ENCODE results near the gene IQSEC3. TPM values are rescaled to one million over a fixed set of nuclear protein-coding genes. Genes with fewer than 3 reads are reported as not detected.
"Not testable (repeated sequence)": the region's sequence is repeated elsewhere in the genome, so short reads cannot be mapped to it uniquely, and the experiment has no call there.

IQSEC3 gene
- total RNA-seq, 1 experiment from 2014 or later, result 0.06 TPM

DNA sequence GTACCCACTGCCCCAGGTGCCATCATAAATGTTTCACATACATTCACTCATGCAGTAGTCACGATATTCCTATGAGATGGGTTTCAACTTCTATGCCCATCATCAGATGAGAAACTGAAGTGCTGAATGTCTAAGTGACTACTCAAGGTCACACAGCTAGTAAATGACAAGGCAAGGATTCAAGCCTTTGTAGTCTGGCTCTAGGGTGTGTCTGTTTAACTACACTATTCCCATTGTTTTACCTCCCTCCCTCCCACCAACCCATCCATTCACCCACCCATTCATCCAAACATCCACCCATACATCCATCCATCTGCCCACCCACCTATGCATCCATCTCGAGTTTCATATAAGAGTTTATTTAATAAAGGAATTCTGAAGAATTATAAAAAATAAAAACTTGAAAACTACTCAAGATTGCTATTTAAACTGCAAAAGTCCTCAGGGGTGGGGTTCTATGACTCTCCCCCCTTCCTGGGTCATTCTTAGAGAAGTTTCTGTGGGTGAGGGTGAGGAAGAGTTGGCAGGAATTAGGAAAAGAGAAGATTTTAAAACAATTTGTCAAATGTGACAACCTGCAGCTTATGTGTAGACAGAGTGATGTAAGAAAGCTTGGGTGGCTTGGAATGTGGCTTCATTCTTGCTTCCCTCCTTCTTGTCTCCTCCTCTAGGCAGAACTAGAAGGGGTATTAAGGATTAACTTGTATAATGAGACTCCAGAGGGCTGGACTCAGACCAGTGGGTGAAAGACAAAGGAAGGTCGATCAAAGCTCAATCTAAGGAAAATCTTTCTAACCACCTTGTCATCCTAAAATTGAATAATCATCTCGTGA lies 13.4 kb upstream of the IQSEC3 start:
- DNase-seq (ENCODE audit: low read depth), result not testable (repeated sequence)

- no peak for DNase-seq (ENCODE audit: low read depth)
These were observed 12.5 kb upstream of the IQSEC3 start for GRCh38 chr12:53735-54730.

- no peak for DNase-seq (ENCODE audit: low read depth)
These were observed 11.6 kb upstream of the IQSEC3 start for GRCh38 chr12:54750-55535.

DNA sequence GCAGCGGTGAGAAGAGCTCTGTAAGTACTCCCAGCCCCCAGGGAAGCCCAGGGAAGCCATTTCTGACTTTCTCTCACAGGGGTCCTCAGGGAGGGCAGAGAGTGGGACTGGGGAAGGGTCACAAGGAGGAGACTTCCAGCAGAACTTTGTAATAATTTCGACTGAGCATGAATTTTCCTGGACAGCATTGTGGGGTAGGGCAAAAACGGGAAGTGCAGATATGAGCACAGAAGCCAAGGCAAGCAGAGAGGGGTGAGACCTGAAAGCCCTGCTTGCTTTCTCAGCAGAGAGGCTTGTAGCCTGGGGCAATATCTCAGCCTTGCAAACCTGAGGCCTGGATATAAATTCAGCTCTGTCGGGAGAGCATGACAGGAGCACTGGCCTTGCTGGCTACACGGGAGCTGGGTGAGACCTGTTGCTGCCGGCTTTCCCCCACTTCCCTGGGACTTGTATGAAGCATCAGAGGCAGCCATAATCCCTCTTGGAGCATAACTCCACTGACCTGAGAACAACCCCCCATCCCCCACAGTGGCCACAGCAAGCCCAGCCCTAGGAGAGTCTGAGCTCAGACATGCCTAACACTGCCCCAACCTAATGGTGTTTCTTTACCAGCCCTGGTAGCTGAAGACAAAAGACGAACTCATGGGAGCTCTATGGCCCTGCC lies 9.8 kb upstream of the IQSEC3 start:
- DNase-seq (ENCODE audit: low read depth), result no peak

DNA sequence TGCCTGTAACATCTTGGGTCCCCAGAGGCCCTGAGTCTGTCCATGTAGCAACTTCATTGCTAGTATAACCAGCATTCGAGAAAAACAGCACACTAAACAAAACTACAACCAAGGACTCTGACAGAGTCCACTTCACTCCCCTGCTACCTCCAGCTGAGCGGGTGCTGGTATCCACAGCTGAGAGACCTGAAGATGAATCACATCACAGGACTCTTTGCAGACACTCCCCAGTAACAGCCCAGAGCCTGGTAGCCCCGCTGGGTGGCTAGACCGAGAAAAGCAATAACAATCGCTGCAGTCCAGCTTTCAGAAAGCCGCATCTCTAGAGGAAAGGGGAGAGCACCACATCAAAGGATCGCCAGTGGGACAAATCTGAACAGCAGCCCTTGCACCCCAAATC lies 9.0 kb upstream of the IQSEC3 start:
- DNase-seq (ENCODE audit: low read depth), result no peak

GRCh38 chr12:58832-59231 lies 7.7 kb upstream of the IQSEC3 start:
- no peak for DNase-seq (ENCODE audit: low read depth)

- not testable (repeated sequence) for DNase-seq (ENCODE audit: low read depth)
These were observed 4.7 kb upstream of the IQSEC3 start for GRCh38 chr12:61845-62244.

DNA sequence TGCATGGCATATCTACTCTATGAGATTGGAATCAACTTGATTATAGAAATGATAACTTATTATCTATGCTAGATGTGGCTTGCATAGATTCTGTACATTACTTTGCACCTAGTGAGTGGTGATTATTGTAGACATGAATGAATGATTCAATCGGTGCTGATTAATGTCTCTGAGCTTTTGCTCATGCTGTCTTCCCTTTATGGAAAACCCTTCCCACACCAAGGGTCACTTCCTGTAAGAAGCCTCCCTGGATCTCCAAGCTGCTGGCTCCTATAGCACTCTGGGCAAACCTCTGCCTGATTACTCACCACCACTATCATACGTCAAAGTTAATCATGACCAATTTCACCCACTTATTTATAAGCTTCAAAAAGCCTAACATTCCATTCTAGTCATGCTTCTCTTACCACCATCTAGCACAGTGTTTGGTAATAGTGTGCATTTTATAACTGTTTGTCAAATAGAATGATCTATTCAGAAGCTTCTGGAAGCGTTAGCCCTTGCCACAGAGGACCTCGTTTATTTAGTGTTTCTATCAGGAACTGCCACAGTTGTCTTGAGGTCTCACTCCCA lies 990 bp upstream of the IQSEC3 start:
- peak; percentile 38 for DNase-seq (ENCODE audit: low read depth)

DNA sequence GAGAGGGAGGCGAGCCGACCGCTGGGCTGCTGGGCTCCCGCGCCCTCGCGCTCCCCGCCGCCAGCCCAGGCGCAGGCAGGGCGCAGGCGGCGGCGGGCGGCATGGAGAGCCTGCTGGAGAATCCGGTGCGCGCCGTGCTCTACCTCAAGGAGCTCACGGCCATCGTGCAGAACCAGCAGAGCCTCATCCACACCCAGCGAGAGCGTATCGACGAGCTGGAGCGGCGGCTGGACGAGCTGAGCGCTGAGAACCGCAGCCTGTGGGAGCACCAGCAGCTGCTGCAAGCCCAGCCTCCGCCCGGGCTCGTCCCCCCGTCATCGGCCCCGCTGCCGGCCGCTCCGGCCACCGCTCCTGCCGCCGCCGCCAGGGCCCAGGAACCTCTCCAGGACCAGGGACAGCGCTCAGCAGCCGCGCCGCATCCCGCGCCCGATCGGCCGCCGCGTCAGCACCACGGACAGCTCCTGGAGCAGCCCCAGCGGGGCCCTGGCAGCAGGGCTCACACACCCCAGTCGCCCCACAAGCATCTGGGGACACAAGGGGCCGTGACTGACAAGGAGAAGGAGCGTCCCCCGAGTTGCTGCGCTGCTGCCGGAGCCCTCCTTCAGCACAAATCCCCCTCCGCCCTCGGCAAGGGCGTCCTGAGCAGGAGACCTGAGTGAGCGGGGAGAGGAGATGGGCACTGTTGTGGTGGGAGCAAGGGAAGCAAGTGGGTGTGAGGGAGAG lies 376 bp downstream of the IQSEC3 start:
- peak; percentile 52 for DNase-seq (ENCODE audit: low read depth)

- DNase-seq (ENCODE audit: low read depth), result not testable (repeated sequence)
These were observed 3.1 kb downstream of the IQSEC3 start for GRCh38 chr12:69677-70076.

DNA sequence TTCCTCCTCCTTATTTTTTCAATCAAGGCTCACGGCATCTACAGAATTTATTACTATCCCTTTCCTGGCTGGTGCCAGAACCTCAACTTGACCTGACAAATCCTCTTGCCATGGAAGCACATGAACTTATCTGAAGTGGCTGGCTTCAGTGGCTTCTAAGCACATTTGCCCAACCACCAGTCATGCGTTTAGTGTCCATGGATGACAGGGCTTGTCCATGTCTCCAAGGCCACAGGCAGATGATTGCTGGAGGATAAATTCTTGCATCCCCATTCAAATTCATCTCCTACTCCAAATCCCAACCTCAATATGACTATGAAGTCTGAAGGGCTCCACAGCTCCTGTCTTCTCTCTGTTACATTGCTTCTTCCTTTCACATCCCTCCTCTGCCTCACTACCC lies 4.0 kb downstream of the IQSEC3 start:
- not testable (repeated sequence) for DNase-seq (ENCODE audit: low read depth)

GRCh38 chr12:72018-72417 lies 5.5 kb downstream of the IQSEC3 start:
- DNase-seq (ENCODE audit: low read depth), result not testable (repeated sequence)

GRCh38 chr12:74420-75190 lies 8.0 kb downstream of the IQSEC3 start:
- not testable (repeated sequence) for DNase-seq (ENCODE audit: low read depth)

- not testable (repeated sequence) for DNase-seq (ENCODE audit: low read depth)
These were observed 9.0 kb downstream of the IQSEC3 start for GRCh38 chr12:75541-75940.

- DNase-seq (ENCODE audit: low read depth), result not testable (repeated sequence)
These were observed 9.5 kb downstream of the IQSEC3 start for GRCh38 chr12:76102-76501.

GRCh38 chr12:76551-76950 lies 10.0 kb downstream of the IQSEC3 start:
- not testable (repeated sequence) for DNase-seq (ENCODE audit: low read depth)

DNA sequence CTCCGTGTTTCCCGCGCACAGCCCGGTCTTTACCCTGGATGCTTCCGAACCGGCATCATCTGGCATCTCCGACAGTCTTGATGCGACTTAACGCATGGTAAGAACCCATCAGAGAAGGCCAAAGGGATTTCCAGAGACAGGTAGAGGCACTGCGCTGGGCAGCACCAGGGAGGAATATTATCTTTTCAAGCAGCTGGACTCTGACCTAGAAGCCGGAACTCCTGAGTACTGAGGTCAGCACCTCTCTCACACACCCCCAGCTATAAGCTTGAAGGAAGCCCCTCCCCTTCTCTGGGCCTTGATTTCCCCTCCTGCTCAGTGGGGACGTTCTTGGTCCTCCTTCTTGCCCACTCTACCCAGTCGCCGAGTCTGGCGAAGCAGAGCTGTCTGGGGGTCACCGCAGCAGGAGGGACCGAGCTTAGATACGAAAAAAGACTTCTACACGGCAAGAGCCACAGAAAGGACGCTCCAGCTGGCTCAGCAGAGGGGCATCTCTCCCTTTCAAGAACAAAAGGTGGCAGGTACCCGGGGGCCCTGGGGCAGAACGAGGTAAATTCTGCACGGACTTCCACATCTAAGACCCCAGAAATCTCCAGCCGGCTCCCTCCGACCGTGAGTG lies 10.6 kb downstream of the IQSEC3 start:
- DNase-seq (ENCODE audit: low read depth), result not testable (repeated sequence)

GRCh38 chr12:77769-78383 lies 11.3 kb downstream of the IQSEC3 start:
- not testable (repeated sequence) for DNase-seq (ENCODE audit: low read depth)

Measured in Daoy (cell line).